ENCODE results near the gene RIN1. TPM values are rescaled to one million over a fixed set of nuclear protein-coding genes. Genes with fewer than 3 reads are reported as not detected.

RIN1 gene
- total RNA-seq, 2 donors from 2014 or later = 0.43 to 2.1 TPM

- no peak for DNase-seq (ENCODE audit: low spot score)
- Mint-ChIP-seq H3K4me1 (ENCODE audit: low read depth in 2 of 2) (peaks cover 17 to 22% of the 10 kb centered on the region in 2 donors), H3K27me3 (peaks cover 0 to 9% of the 10 kb centered on the region in 2 donors), H3K9me3 (no peaks in the 10 kb centered on the region), H3K27ac (no peak overlapping the region), H3K36me3 (peaks cover 4% of the 10 kb centered on the region), H3K4me3 (no peak overlapping the region)
- ATAC-seq = no peak
These were observed 2.2 kb downstream of the RIN1 start for GRCh38 chr11:66333896-66334604.

GRCh38 chr11:66333220-66333877 lies 2.9 kb downstream of the RIN1 start:
- H3K27ac Mint-ChIP-seq = no peak overlapping the region
- H3K36me3 Mint-ChIP-seq = no peaks in the 10 kb centered on the region
- no peak overlapping the region for H3K4me3 Mint-ChIP-seq
- H3K27me3 Mint-ChIP-seq = peaks cover 0 to 9% of the 10 kb centered on the region in 2 donors
- peaks cover 22 to 29% of the 10 kb centered on the region in 2 donors for H3K4me1 Mint-ChIP-seq (ENCODE audit: low read depth in 2 of 2)
- no peak for DNase-seq (ENCODE audit: low spot score)
- no peaks in the 10 kb centered on the region for H3K9me3 Mint-ChIP-seq
- no peak for ATAC-seq

- H3K27me3 Mint-ChIP-seq = peaks cover 0 to 9% of the 10 kb centered on the region in 2 donors
- ATAC-seq (no peak), DNase-seq (ENCODE audit: low spot score) (no peak)
- no peaks in the 10 kb centered on the region for H3K9me3 Mint-ChIP-seq
- no peaks in the 10 kb centered on the region for H3K36me3 Mint-ChIP-seq
- no peak overlapping the region for H3K27ac Mint-ChIP-seq
- no peak overlapping the region for H3K4me3 Mint-ChIP-seq
- peaks cover 28 to 36% of the 10 kb centered on the region in 2 donors for H3K4me1 Mint-ChIP-seq (ENCODE audit: low read depth in 2 of 2)
These were observed 3.6 kb downstream of the RIN1 start for GRCh38 chr11:66332371-66333219.

- DNase-seq (ENCODE audit: low spot score) (no peak), ATAC-seq (no peak)
- Mint-ChIP-seq H3K36me3 (no peaks in the 10 kb centered on the region), H3K27ac (no peak overlapping the region), H3K4me1 (ENCODE audit: low read depth in 2 of 2) (peaks cover 25 to 32% of the 10 kb centered on the region in 2 donors), H3K9me3 (no peaks in the 10 kb centered on the region), H3K4me3 (no peak overlapping the region), H3K27me3 (peaks cover 0 to 11% of the 10 kb centered on the region in 2 donors)
These were observed 4.5 kb downstream of the RIN1 start for GRCh38 chr11:66331542-66332370.

- ATAC-seq (no peak), DNase-seq (ENCODE audit: low spot score) (no peak)
- H3K27ac Mint-ChIP-seq = no peak overlapping the region
- no peaks in the 10 kb centered on the region for H3K9me3 Mint-ChIP-seq
- no peak overlapping the region for H3K4me3 Mint-ChIP-seq
- peaks cover 0 to 7% of the 10 kb centered on the region in 2 donors for H3K27me3 Mint-ChIP-seq
- H3K36me3 Mint-ChIP-seq = no peaks in the 10 kb centered on the region
- peaks cover 21 to 28% of the 10 kb centered on the region in 2 donors for H3K4me1 Mint-ChIP-seq (ENCODE audit: low read depth in 2 of 2)
These were observed 5.3 kb downstream of the RIN1 start for GRCh38 chr11:66330931-66331330.

- Mint-ChIP-seq H3K27ac (no peak overlapping the region), H3K27me3 (peaks cover 0 to 4% of the 10 kb centered on the region in 2 donors), H3K4me3 (peak overlapping the region; percentile 18), H3K9me3 (no peaks in the 10 kb centered on the region), H3K36me3 (no peaks in the 10 kb centered on the region), H3K4me1 (ENCODE audit: low read depth in 2 of 2) (peaks cover 24 to 25% of the 10 kb centered on the region in 2 donors)
- ATAC-seq (no peak), DNase-seq (ENCODE audit: low spot score) (no peak)
These were observed 7.0 kb downstream of the RIN1 start for GRCh38 chr11:66329165-66329673.

- peak; percentile 85 for DNase-seq (ENCODE audit: low spot score)
- peaks cover 24 to 25% of the 10 kb centered on the region in 2 donors for H3K4me1 Mint-ChIP-seq (ENCODE audit: low read depth in 2 of 2)
- H3K9me3 Mint-ChIP-seq = no peaks in the 10 kb centered on the region
- peak; percentile 83 for ATAC-seq
- H3K36me3 Mint-ChIP-seq = no peaks in the 10 kb centered on the region
- peak overlapping the region; percentile 18 for H3K4me3 Mint-ChIP-seq
- peaks cover 3% of the 10 kb centered on the region in 2 donors for H3K27me3 Mint-ChIP-seq
- peak overlapping the region in 1 of 2 donors; percentile 42 for H3K27ac Mint-ChIP-seq
These were observed 7.7 kb downstream of the RIN1 start for GRCh38 chr11:66328302-66329144.

GRCh38 chr11:66328031-66328301 lies 8.3 kb downstream of the RIN1 start:
- Mint-ChIP-seq H3K4me3 (no peak overlapping the region), H3K4me1 (ENCODE audit: low read depth in 2 of 2) (peaks cover 24 to 25% of the 10 kb centered on the region in 2 donors), H3K27me3 (peaks cover 3 to 7% of the 10 kb centered on the region in 2 donors), H3K9me3 (no peaks in the 10 kb centered on the region), H3K27ac (peak overlapping the region in 1 of 2 donors; percentile 42), H3K36me3 (no peaks in the 10 kb centered on the region)
- ATAC-seq (peak; percentile 72 to 77), DNase-seq (ENCODE audit: low spot score) (peak; percentile 62)

- peak overlapping the region in 1 of 2 donors; percentile 42 for H3K27ac Mint-ChIP-seq
- peaks cover 25 to 26% of the 10 kb centered on the region in 2 donors for H3K4me1 Mint-ChIP-seq (ENCODE audit: low read depth in 2 of 2)
- peak overlapping the region; percentile 21 for H3K4me3 Mint-ChIP-seq
- no peaks in the 10 kb centered on the region for H3K36me3 Mint-ChIP-seq
- H3K9me3 Mint-ChIP-seq = no peaks in the 10 kb centered on the region
- peak; percentile 59 for DNase-seq (ENCODE audit: low spot score)
- peaks cover 4 to 7% of the 10 kb centered on the region in 2 donors for H3K27me3 Mint-ChIP-seq
- ATAC-seq = peak in 1 of 2 donors; percentile 3
These were observed 8.8 kb downstream of the RIN1 start for GRCh38 chr11:66327171-66328030.

- Mint-ChIP-seq H3K27ac (peak overlapping the region in 1 of 2 donors; percentile 25), H3K4me1 (ENCODE audit: low read depth in 2 of 2) (peaks cover 25 to 27% of the 10 kb centered on the region in 2 donors)
These were observed 9.7 kb downstream of the RIN1 start for GRCh38 chr11:66326261-66327111.

GRCh38 chr11:66325263-66325671 lies 11.0 kb downstream of the RIN1 start:
- DNase-seq (ENCODE audit: low spot score) (no peak), ATAC-seq (no peak)
- no peaks in the 10 kb centered on the region for H3K36me3 Mint-ChIP-seq
- peaks cover 7 to 8% of the 10 kb centered on the region in 2 donors for H3K27me3 Mint-ChIP-seq
- peaks cover 25 to 27% of the 10 kb centered on the region in 2 donors for H3K4me1 Mint-ChIP-seq (ENCODE audit: low read depth in 2 of 2)
- no peak overlapping the region for H3K4me3 Mint-ChIP-seq
- H3K27ac Mint-ChIP-seq = peak overlapping the region in 1 of 2 donors; percentile 25
- H3K9me3 Mint-ChIP-seq = no peaks in the 10 kb centered on the region

More at GRCh38 chr11:66326261-66327111, 9.7 kb downstream of the RIN1 start:
- peak; percentile 42 for DNase-seq (ENCODE audit: low spot score)
- Mint-ChIP-seq H3K27me3 (peaks cover 7% of the 10 kb centered on the region in 2 donors), H3K36me3 (no peaks in the 10 kb centered on the region), H3K9me3 (no peaks in the 10 kb centered on the region), H3K4me3 (no peak overlapping the region)
- ATAC-seq = no peak
